GM13977 (cell line): ENCODE data around the gene DDX42.

Experiments
- DNase-seq: peaks from one replicate; pipeline ENCODE4 v3.0.0; 2012; ENCODE audit warnings: low spot score
- in situ Hi-C: fragments of 300-500 bp; cut with MboI; formaldehyde crosslinking; loops from one replicate; pipeline ENCODE4 v1.12.0; 2022; ENCODE audit warnings: low sequenced_read_pairs, low pct_unique_long_range_greater_than_20kb, mixed read lengths, inconsistent platforms; ENCODE audit not compliant: unreplicated experiment
- TF ChIP-seq, protein P1 (sequence below): IDR thresholded peaks from 2 replicates; pipeline ENCODE4 v1.5.1; 2012; ENCODE audit warnings: mild to moderate bottlenecking, control low read depth; ENCODE audit not compliant: insufficient read depth; ENCODE audit errors: extremely low read depth, missing control alignments

Gene DDX42

DNA sequence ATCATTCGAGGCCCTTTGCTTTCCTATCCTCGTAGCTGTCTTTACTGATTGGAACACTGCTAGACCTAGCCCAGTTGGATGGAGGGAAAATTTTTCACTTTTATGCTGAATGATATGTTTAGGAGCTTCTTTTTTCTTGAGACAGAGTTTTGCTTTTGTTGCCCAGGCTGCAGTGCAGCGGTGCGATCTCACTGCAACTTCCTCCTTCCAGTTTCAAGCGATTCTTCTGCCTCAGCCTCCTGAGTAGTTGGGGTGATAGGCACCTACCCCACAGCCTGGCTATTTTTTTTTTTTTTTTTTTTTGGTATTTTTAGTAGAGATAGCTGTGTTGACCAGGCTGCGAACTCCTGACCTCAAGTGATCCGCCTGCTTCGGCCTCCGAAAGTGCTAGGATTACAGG, 36.0 kb downstream of the DDX42 start:
- DNase-seq, result no peak
- TF ChIP-seq, protein P1, sequence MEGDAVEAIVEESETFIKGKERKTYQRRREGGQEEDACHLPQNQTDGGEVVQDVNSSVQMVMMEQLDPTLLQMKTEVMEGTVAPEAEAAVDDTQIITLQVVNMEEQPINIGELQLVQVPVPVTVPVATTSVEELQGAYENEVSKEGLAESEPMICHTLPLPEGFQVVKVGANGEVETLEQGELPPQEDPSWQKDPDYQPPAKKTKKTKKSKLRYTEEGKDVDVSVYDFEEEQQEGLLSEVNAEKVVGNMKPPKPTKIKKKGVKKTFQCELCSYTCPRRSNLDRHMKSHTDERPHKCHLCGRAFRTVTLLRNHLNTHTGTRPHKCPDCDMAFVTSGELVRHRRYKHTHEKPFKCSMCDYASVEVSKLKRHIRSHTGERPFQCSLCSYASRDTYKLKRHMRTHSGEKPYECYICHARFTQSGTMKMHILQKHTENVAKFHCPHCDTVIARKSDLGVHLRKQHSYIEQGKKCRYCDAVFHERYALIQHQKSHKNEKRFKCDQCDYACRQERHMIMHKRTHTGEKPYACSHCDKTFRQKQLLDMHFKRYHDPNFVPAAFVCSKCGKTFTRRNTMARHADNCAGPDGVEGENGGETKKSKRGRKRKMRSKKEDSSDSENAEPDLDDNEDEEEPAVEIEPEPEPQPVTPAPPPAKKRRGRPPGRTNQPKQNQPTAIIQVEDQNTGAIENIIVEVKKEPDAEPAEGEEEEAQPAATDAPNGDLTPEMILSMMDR, result no peak
- in situ Hi-C loops, result no loop called here

DNA sequence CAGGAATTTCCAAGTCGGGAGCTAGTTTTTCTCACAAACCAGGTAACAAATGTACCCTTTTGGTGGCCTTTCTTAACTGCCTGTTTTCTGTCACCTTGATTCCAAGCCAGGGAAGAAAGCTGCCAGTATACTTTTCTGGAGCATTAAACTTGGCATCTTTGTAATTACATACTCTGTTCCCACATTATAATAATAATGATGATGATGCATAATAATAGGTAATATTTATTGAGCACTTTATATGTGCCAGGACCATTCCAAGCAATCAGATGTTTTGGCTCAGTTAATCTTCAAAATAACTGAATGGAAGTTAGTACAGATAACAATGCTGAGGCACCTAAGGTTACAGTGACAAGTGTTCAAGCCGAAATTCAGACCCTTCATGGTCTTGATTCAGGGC, 42.2 kb downstream of the DDX42 start:
- DNase-seq, result no peak
- TF ChIP-seq, protein P1, result no peak
- in situ Hi-C loops, result no loop called here

DNA sequence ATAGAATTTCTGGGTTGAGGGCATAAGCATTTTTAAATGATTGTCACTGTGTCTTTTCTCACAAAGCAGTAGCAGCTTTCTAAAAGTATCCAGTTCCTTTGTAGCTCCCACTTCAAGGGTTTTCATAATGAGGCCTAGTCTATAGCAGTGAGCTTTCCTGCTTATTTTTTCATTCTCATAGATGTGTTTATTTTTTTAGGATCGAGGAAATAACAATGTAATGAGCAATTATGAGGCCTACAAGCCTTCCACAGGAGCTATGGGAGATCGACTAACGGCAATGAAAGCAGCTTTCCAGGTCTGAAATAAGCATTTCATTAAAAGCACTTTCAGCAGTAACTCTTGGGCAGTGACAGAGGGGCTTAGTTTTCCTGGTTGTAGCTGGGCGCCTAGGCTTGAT, 42.7 kb downstream of the DDX42 start:
- in situ Hi-C loops, result no loop called here
- DNase-seq, result no peak
- TF ChIP-seq, protein P1, result no peak

DNA sequence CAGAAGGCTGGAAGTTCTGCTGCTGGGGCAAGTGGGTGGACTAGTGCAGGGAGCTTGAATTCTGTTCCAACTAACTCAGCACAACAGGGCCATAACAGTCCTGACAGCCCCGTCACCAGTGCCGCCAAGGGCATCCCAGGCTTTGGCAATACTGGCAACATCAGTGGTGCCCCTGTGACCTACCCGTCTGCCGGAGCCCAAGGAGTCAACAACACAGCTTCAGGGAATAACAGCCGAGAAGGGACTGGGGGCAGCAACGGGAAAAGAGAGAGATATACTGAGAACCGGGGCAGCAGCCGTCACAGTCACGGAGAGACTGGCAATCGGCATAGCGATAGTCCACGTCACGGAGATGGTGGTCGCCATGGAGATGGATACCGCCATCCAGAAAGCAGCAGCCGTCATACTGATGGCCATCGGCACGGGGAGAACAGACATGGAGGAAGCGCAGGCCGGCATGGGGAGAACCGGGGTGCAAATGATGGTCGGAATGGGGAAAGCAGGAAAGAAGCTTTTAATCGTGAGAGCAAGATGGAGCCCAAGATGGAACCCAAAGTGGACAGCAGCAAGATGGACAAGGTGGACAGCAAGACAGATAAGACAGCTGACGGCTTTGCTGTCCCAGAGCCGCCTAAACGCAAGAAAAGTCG, 43.9 kb downstream of the DDX42 start:
- in situ Hi-C loops, result no loop called here
- no peak for DNase-seq
- TF ChIP-seq, protein P1, result no peak

DNA sequence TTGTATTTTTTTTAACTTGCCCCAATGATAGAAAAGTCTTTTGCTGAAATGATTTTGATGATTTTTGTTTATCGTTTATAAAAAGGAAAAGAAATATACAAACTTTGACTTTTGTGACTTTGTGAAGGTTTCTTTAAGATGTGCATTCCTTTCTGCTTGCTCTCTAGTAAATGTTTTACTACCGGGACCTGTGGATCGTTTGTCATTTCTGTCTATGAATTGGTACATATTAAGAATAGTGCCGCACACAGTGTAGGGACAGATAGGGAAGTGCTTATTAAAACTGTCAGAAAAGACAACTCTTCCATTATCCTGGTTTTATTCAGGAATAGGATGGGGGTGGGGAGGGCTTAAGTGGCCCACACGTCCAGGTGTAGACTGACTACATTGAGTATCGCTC, 45.2 kb downstream of the DDX42 start:
- TF ChIP-seq, protein P1, result no peak
- no peak for DNase-seq
- in situ Hi-C loops, result no loop called here

DNA sequence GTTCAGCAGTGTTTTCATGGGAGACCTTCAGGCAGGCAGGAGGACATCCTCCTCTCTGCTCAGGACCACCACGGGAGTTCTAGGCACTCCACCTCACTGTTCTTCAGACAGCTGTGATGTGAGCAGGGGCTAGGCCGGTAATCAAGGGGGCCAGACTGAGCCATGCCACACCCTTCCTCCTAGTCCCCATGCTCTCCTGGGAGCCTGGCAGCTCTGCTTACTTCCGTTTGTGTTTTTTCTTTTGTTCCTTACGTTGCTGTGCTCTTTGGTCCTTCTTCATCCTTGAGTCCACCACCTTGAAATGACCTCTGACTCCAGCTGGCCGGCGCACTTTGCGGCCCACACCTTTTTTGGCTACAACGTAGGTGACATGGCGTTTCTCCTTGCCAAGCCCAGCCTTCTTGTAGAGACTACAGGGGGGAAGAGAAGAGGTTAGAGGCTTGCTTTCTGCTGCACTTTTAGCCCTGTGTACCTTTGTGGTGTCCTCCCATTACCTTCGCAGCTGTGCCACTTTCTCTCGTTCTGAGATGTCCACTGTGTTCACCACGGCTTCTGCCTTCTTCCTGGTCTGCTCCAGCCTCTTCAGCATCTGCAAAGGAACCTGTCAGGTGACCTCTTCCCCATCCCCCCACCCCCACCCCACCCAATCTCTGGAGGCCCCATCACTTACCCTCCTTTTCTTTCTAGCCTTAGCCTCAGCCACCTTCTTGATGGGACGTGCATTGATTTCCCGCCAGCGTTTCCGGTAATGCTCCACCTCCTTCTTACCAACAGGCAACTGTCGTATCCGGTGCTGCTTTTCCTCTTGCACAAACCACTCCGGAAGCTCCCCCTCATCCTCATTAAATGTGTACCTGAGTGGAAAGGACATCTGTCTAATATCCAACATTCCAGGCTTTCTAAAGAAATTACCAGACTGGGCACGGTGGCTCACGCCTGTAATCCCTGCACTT, 45.9 kb downstream of the DDX42 start:
- TF ChIP-seq, protein P1, result no peak
- in situ Hi-C loops, result no loop called here
- no peak for DNase-seq
